BE2C (cell line): ENCODE measurements around the gene DENND6A.

ENCODE experiments used
- DNase-seq: peaks from one replicate; pipeline ENCODE4 v3.0.0-alpha.2; 2020
- H3K27me3 ChIP-seq: fragments of 250-450 bp; sonication (Bioruptor Pico); 2 replicates; pipeline ENCODE4 v1.5.1; 2020; ENCODE audit warnings: mild to moderate bottlenecking
- H3K36me3 ChIP-seq: fragments of 250-450 bp; sonication (Bioruptor Pico); 2 replicates; pipeline ENCODE4 v1.5.1; 2020; ENCODE audit warnings: mild to moderate bottlenecking
- H3K4me1 ChIP-seq: fragments of 250-450 bp; sonication (Bioruptor Pico); 2 replicates; pipeline ENCODE4 v1.5.1; 2020
- H3K4me3 ChIP-seq: 2 replicates; pipeline ENCODE4 v1.5.1; 2011; ENCODE audit warnings: low read depth, low read length
- H3K9me3 ChIP-seq: fragments of 250-450 bp; sonication (Bioruptor Pico); 2 replicates; pipeline ENCODE4 v1.5.1; 2020
- CTCF ChIP-seq: IDR thresholded peaks from 2 replicates; pipeline ENCODE4 v1.5.1; 2012; ENCODE audit warnings: mild to moderate bottlenecking, low read depth, low read length

Gene DENND6A

DNA sequence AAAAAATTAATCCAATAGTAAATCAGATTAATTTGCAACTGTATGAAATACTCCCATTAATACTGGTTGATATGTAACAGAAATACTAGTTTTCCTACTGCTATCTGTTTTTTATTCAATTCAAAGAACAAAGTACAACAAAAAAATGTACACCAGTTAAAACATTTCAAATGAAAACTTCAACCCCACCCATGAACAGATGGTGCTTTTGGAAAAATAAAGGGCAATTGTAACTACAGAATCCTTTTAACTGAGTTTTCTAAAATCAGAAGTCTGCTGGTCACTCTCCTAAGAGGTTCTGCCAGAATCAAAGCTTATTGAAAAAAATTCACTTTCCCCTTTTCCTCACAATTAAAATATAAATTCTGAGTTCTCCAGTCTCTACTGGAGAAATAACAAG lies 34.3 kb downstream of the DENND6A start:
- Histone ChIP-seq H3K4me1 (no peaks in the 10 kb centered on the region), H3K36me3 (no peaks in the 10 kb centered on the region)
- no peak for TF ChIP-seq CTCF

GRCh38 chr3:57655727-57656126 lies 37.1 kb downstream of the DENND6A start:
- Histone ChIP-seq H3K4me1 (no peaks in the 10 kb centered on the region), H3K36me3 (no peaks in the 10 kb centered on the region), H3K4me3 (no peak overlapping the region), H3K9me3 (no peaks in the 10 kb centered on the region), H3K27me3 (no peaks in the 10 kb centered on the region)
- DNase-seq, result no peak
- TF ChIP-seq CTCF, result no peak

More for the DNA sequence above, 34.3 kb downstream of the DENND6A start:
- Histone ChIP-seq H3K27me3 (no peaks in the 10 kb centered on the region), H3K9me3 (no peaks in the 10 kb centered on the region), H3K4me3 (no peak overlapping the region)
- DNase-seq, result no peak

DNA sequence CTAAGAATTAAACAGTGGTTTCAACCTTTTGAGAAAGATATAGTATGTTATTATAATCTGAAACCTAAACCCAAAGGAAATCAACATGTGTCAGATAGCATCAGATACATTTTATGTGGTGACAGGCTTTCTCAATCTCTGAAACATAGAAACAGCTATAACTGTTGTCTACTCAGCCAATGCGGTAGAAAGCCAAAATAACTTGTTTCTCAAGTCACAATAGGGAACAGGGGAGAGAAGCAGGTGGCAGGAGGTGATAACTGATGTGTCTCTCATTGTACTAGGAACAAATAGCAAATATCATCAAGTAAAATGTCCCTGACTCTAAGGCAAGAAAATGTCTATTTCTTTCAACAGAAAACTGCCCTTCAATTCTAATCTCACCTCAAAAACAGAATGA lies 38.6 kb downstream of the DENND6A start:
- no peaks in the 10 kb centered on the region for H3K9me3 ChIP-seq
- no peaks in the 10 kb centered on the region for H3K4me1 ChIP-seq
- H3K27me3 ChIP-seq, result no peaks in the 10 kb centered on the region
- H3K4me3 ChIP-seq, result no peak overlapping the region
- DNase-seq, result no peak
- no peaks in the 10 kb centered on the region for H3K36me3 ChIP-seq
- no peak for TF ChIP-seq CTCF

DNA sequence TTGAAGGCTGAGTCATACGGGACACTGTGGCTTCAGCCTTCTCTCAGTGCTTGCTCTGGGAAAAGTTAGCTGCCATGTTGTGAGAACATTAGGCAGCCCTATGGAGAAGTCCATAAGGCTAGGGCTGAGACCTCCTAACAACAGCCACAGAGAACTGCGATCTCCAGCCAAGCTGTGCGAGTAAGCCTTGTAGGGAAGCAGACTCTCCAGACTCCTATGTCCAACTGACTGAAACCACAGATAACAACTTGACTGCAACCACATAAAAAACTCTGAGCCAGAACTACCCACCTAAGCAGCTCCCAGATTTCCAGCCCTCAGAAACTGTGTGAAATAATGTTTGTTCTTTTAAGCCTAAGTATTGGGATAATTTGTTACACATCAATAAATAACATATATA lies 40.7 kb downstream of the DENND6A start:
- Histone ChIP-seq H3K4me1 (no peaks in the 10 kb centered on the region), H3K27me3 (no peaks in the 10 kb centered on the region), H3K36me3 (no peaks in the 10 kb centered on the region), H3K9me3 (no peaks in the 10 kb centered on the region), H3K4me3 (no peak overlapping the region)
- no peak for TF ChIP-seq CTCF
- peak; percentile 8 for DNase-seq

DNA sequence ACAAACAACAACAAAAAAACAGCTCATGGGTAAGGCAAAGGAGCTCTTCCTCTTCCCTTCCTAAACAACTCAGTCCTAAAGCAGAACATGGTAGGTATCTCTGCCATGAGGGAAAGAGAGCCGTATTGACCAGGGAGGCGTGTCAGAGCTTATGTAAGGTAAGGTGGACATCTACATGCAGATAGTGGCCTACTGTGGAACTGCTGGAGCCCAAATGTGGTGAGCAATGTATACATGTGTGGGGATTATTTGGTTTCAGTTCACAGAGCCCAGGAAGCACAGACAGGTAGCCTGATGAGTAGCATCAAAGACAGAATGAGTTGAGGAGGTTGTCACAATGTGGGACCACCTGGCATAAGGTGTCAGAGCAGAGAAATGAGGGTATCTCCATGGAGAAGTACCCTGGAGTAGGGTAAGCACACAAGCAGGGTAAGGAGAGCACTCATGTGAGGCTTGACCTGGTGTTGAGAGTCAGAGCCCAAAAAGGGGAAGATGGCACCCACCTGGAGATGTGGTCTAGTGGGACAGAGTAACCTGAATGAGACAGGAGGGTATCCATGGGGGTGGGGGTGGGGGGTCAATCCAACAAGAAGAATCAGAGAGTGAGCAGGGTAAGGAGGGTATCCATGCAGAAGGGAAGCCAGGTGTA lies 45.5 kb downstream of the DENND6A start:
- no peaks in the 10 kb centered on the region for H3K36me3 ChIP-seq
- TF ChIP-seq CTCF, result no peak

GRCh38 chr3:57646723-57647122 lies 46.2 kb downstream of the DENND6A start:
- no peak for DNase-seq
- H3K36me3 ChIP-seq, result no peaks in the 10 kb centered on the region
- TF ChIP-seq CTCF, result no peak

More for the DNA sequence above, 45.5 kb downstream of the DENND6A start:
- DNase-seq, result no peak
- Histone ChIP-seq H3K9me3 (no peaks in the 10 kb centered on the region), H3K27me3 (no peaks in the 10 kb centered on the region), H3K4me3 (no peak overlapping the region), H3K4me1 (no peaks in the 10 kb centered on the region)

More at GRCh38 chr3:57646723-57647122, 46.2 kb downstream of the DENND6A start:
- no peak overlapping the region for H3K4me3 ChIP-seq
- H3K27me3 ChIP-seq, result no peaks in the 10 kb centered on the region
- H3K4me1 ChIP-seq, result no peaks in the 10 kb centered on the region
- H3K9me3 ChIP-seq, result no peaks in the 10 kb centered on the region
